HG02970 (cell line): ENCODE measurements around the gene PTTG2.

Source experiments
- ATAC-seq: cut with Tn5 transposase; IDR thresholded peaks from one replicate; pipeline ENCODE4 v1.9.1; 2021; ENCODE audit warnings: mild to moderate bottlenecking, moderate library complexity, moderate number of reproducible peaks; ENCODE audit not compliant: unreplicated experiment, low FRiP score

PTTG2 gene

GRCh38 chr4:38004887-38005286, 44.7 kb downstream of the PTTG2 start:
- ATAC-seq = no peak

GRCh38 chr4:38005637-38006036, 45.4 kb downstream of the PTTG2 start:
- ATAC-seq = no peak

GRCh38 chr4:38007645-38008044, 47.4 kb downstream of the PTTG2 start:
- ATAC-seq = no peak

- ATAC-seq = no peak
Measured at GRCh38 chr4:38008571-38009021, 48.4 kb downstream of the PTTG2 start.

- no peak for ATAC-seq
Measured at GRCh38 chr4:38009421-38009820, 49.2 kb downstream of the PTTG2 start.

- ATAC-seq = no peak
Measured at GRCh38 chr4:38009949-38010348, 49.8 kb downstream of the PTTG2 start.
